Breast epithelium (tissue), 4 donors: ENCODE results near the gene COL6A1. TPM values are rescaled to one million over a fixed set of nuclear protein-coding genes. Genes with fewer than 3 reads are reported as not detected.
A peak's percentile ranks its signal among the peaks of the same experiment; 100 is the strongest.

Experiments used
- DNase-seq, 2 donors: peaks; one replicate each; pipeline ENCODE4 v3.0.0-alpha.2; 2019; ENCODE audit warnings: low spot score in 2 of 2
- H3K27ac ChIP-seq, 2 donors: fragments of 200-600 bp; sonication (generic) in 1 of 2; one replicate each; pipeline ENCODE4 v1.5.1; 2016 to 2019; ENCODE audit warnings: mild to moderate bottlenecking in 1 of 2
- H3K27me3 ChIP-seq, 2 donors: fragments of 200-600 bp; sonication (generic) in 1 of 2; one replicate each; pipeline versions ENCODE4 v1.5.1 to v1.6.0; 2017 to 2019; ENCODE audit warnings: control low read depth in 1 of 2, mild to moderate bottlenecking in 1 of 2
- H3K36me3 ChIP-seq: fragments of 200-600 bp; one replicate; pipeline ENCODE4 v1.5.1; 2019
- H3K4me1 ChIP-seq, 2 donors: fragments of 200-600 bp; sonication (generic); one replicate each; pipeline ENCODE4 v1.5.1; 2016 to 2019; ENCODE audit warnings: control low read depth in 1 of 2
- H3K4me3 ChIP-seq, 3 donors: fragments of 200-600 bp; sonication (generic); 1 replicate in 2 of 3; 2 replicates in 1 of 3; pipeline ENCODE4 v1.5.1; 2016 to 2019; ENCODE audit warnings: mild to moderate bottlenecking in 3 of 3, moderate library complexity in 2 of 3
- H3K9me3 ChIP-seq, 2 donors: fragments of 200-600 bp; sonication (generic) in 1 of 2; one replicate each; pipeline ENCODE4 v1.5.1; 2016 to 2019; ENCODE audit warnings: control low read depth in 1 of 2
- POLR2A ChIP-seq: fragments of 450-650 bp; IDR thresholded peaks from one replicate; pipeline ENCODE4 v1.6.1; 2016; ENCODE audit warnings: antibody characterized with exemption, mild to moderate bottlenecking, moderate library complexity
- POLR2AphosphoS5 ChIP-seq, 3 donors: sonication (generic); formaldehyde crosslinking; IDR thresholded peaks; one replicate each; pipeline ENCODE4 v1.6.1; 2017; ENCODE audit warnings: antibody characterized with exemption in 3 of 3
- intact Hi-C: fragments of 100-400 bp; cut with DNase I; formaldehyde crosslinking; loops from one replicate; pipeline ENCODE4 v1.15.1; 2023; ENCODE audit warnings: low total_unique reads
- total RNA-seq, 3 donors: library from RNA; depleted of rRNA; stranded (reverse); fragments of >200 nt; gene quantifications; one replicate each; pipeline ENCODE4 v1.1.0, GENCODE V29; 2016
- TF ChIP-seq, protein P1 (sequence below), 3 donors: fragments of 450-650 bp; IDR thresholded peaks; one replicate each; pipeline ENCODE4 v1.5.1; 2016 to 2017; ENCODE audit warnings: antibody characterized with exemption in 3 of 3, mild to moderate bottlenecking in 3 of 3, moderate library complexity in 3 of 3

COL6A1 gene
- total RNA-seq, 3 donors from 2014 or later = 137 to 527 (median 201) TPM

DNA sequence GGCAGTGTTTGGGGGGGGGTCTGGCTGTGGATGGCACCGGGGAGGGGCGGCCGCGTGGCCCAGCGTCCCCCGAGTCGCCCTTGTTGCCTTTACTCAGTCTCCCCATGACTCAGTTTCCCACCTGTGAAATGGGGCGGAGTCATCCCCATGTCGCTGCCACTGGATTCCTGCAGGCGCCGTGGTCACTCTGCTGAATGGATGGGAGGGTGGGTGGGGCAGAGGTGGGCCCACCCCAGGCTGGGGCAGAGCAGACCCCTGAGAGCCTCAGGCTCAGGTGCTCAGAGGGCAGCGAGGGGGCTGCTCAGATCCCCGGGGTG lies 2.0 kb downstream of the COL6A1 start:
- H3K4me3 ChIP-seq = peak overlapping the region; percentile 79 to 97 (median 89)
- TF ChIP-seq, protein P1, sequence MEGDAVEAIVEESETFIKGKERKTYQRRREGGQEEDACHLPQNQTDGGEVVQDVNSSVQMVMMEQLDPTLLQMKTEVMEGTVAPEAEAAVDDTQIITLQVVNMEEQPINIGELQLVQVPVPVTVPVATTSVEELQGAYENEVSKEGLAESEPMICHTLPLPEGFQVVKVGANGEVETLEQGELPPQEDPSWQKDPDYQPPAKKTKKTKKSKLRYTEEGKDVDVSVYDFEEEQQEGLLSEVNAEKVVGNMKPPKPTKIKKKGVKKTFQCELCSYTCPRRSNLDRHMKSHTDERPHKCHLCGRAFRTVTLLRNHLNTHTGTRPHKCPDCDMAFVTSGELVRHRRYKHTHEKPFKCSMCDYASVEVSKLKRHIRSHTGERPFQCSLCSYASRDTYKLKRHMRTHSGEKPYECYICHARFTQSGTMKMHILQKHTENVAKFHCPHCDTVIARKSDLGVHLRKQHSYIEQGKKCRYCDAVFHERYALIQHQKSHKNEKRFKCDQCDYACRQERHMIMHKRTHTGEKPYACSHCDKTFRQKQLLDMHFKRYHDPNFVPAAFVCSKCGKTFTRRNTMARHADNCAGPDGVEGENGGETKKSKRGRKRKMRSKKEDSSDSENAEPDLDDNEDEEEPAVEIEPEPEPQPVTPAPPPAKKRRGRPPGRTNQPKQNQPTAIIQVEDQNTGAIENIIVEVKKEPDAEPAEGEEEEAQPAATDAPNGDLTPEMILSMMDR (IDR thresholded peaks at IDR 0.05) = no peak
- no peak for TF ChIP-seq POLR2AphosphoS5 (IDR thresholded peaks at IDR 0.05)
- no peak for TF ChIP-seq POLR2A
- no peaks in the 10 kb centered on the region for H3K4me1 ChIP-seq
- intact Hi-C loops = no loop called here
- H3K9me3 ChIP-seq = no peaks in the 10 kb centered on the region
- no peaks in the 10 kb centered on the region for H3K36me3 ChIP-seq
- peak in 1 of 2 donors; percentile 30 for DNase-seq
- H3K27me3 ChIP-seq = no peaks in the 10 kb centered on the region
- peak overlapping the region; percentile 62 to 88 for H3K27ac ChIP-seq

GRCh38 chr21:45983981-45984551 lies 2.5 kb downstream of the COL6A1 start:
- intact Hi-C loops = no loop called here

GRCh38 chr21:45984584-45985095 lies 3.1 kb downstream of the COL6A1 start:
- H3K4me3 ChIP-seq = peak overlapping the region in 1 of 3 donors; percentile 97
- H3K36me3 ChIP-seq = no peaks in the 10 kb centered on the region
- no peak for DNase-seq
- H3K27me3 ChIP-seq = no peaks in the 10 kb centered on the region
- no peaks in the 10 kb centered on the region for H3K9me3 ChIP-seq
- peak overlapping the region; percentile 26 to 88 for H3K27ac ChIP-seq
- TF ChIP-seq POLR2AphosphoS5 (IDR thresholded peaks at IDR 0.05) = no peak
- intact Hi-C loops = no loop called here
- H3K4me1 ChIP-seq = no peaks in the 10 kb centered on the region

More at GRCh38 chr21:45983981-45984551, 2.5 kb downstream of the COL6A1 start:
- DNase-seq = peak in 1 of 2 donors; percentile 50
- Histone ChIP-seq H3K9me3 (no peaks in the 10 kb centered on the region), H3K4me3 (peak overlapping the region; percentile 79 to 97 (median 89)), H3K27ac (peak overlapping the region; percentile 62 to 88), H3K4me1 (no peaks in the 10 kb centered on the region), H3K36me3 (no peaks in the 10 kb centered on the region), H3K27me3 (no peaks in the 10 kb centered on the region)
- TF ChIP-seq POLR2AphosphoS5 (IDR thresholded peaks at IDR 0.05) (peak in 1 of 3 donors; percentile 58), POLR2A (no peak)
- TF ChIP-seq, protein P1 (IDR thresholded peaks at IDR 0.05) = no peak

DNA sequence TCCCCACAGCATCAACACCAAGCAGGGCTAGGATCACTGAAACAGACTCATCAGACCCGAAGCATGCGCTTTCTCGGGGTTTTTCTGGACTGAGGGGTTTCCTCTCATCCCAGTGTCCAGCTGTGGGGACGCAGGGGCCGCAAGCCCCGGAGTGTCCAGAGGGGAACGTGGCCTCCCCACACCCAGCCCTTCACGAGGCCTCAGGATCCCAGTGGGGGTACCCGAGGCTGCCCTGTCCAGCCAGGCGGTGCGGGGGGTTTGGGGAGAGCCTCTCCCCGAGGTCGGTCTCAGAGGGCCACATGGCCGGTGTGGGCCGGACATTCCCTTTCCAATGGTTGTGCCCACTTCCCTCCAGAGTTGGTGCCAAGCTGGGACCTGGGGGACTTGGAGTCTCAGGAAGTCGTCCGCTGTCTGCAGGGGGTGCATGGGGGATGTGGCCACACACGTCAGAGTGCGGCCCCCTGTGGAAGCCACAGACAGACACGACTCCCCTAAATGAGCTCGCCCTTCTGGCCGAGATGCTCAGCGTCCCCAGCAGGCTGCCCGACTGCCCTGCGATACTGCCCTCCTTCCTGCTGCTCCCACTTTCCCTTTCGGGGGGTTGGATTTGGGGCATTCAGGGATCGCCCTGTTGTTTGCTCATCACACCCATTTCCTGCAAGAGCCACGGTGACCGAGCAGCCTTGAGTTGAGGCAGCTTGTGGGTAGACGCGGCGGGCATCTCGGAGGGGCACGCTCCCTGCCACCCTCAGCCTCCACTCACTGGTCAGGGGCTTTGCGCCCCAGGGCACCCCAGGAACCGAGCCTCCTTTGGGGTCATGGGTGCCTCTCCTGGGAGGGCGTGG lies 4.1 kb downstream of the COL6A1 start:
- H3K4me3 ChIP-seq = peak overlapping the region in 1 of 3 donors; percentile 4
- no peaks in the 10 kb centered on the region for H3K36me3 ChIP-seq
- no peaks in the 10 kb centered on the region for H3K4me1 ChIP-seq
- intact Hi-C loops = no loop called here
- TF ChIP-seq, protein P1 (IDR thresholded peaks at IDR 0.05) = no peak
- TF ChIP-seq POLR2AphosphoS5 (IDR thresholded peaks at IDR 0.05) (no peak), POLR2A (no peak)
- peak overlapping the region; percentile 21 to 74 for H3K27ac ChIP-seq
- peak in 1 of 2 donors; percentile 50 for DNase-seq
- no peaks in the 10 kb centered on the region for H3K27me3 ChIP-seq
- no peaks in the 10 kb centered on the region for H3K9me3 ChIP-seq

- no peak for TF ChIP-seq POLR2A
- TF ChIP-seq, protein P1 (IDR thresholded peaks at IDR 0.05) = no peak
- TF ChIP-seq POLR2AphosphoS5 (IDR thresholded peaks at IDR 0.05) = no peak
- peak in 1 of 2 donors; percentile 33 for DNase-seq
- intact Hi-C loops = no loop called here
- Histone ChIP-seq H3K36me3 (no peaks in the 10 kb centered on the region), H3K4me3 (no peak overlapping the region), H3K4me1 (no peaks in the 10 kb centered on the region), H3K9me3 (no peaks in the 10 kb centered on the region), H3K27me3 (no peaks in the 10 kb centered on the region), H3K27ac (peak overlapping the region in 1 of 2 donors; percentile 74)
Measured at GRCh38 chr21:45986316-45987051, 4.9 kb downstream of the COL6A1 start.
